Measurements from ENCODE around the gene TSKS.

Gene TSKS

DNA sequence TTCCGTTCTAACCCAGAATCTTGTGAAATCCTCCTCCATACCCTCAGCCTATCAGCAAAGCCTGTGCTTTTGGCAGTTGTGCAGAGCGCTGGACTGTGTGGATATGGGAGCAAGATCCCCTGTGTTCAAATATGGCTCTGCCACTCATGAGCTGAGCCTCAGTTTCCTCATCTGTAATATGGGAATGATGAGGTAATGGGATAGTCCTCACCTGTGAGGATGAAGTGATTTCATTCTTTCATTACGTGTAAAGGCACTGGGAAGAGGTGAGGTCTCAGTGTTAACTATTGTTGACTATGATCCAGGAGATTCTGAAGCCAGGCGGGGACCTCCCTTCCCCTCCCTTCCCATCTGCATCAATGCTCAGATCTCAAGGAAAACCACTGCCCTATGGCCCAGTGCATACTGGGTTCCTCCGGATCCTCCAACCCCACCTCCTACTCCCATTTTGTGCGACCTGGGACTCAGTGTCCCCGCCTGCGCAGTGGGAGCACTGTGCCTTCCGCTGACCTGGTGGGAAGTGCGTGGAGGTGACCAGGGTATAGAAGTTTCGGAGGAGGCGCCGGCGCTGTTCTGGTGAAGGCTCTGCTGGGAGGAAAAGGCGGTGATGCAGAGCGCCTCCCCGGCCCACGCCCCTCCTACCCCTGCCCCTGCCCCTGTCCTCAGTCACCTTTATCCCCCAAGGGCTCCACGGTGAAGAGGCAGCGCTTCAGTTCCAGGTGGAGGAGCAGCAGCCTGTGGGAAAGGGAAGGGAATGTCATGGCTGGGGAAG, 45.0 kb upstream of the TSKS start:
- TF ChIP-seq, protein P1, sequence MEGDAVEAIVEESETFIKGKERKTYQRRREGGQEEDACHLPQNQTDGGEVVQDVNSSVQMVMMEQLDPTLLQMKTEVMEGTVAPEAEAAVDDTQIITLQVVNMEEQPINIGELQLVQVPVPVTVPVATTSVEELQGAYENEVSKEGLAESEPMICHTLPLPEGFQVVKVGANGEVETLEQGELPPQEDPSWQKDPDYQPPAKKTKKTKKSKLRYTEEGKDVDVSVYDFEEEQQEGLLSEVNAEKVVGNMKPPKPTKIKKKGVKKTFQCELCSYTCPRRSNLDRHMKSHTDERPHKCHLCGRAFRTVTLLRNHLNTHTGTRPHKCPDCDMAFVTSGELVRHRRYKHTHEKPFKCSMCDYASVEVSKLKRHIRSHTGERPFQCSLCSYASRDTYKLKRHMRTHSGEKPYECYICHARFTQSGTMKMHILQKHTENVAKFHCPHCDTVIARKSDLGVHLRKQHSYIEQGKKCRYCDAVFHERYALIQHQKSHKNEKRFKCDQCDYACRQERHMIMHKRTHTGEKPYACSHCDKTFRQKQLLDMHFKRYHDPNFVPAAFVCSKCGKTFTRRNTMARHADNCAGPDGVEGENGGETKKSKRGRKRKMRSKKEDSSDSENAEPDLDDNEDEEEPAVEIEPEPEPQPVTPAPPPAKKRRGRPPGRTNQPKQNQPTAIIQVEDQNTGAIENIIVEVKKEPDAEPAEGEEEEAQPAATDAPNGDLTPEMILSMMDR (IDR thresholded peaks at IDR 0.05): no peak

DNA sequence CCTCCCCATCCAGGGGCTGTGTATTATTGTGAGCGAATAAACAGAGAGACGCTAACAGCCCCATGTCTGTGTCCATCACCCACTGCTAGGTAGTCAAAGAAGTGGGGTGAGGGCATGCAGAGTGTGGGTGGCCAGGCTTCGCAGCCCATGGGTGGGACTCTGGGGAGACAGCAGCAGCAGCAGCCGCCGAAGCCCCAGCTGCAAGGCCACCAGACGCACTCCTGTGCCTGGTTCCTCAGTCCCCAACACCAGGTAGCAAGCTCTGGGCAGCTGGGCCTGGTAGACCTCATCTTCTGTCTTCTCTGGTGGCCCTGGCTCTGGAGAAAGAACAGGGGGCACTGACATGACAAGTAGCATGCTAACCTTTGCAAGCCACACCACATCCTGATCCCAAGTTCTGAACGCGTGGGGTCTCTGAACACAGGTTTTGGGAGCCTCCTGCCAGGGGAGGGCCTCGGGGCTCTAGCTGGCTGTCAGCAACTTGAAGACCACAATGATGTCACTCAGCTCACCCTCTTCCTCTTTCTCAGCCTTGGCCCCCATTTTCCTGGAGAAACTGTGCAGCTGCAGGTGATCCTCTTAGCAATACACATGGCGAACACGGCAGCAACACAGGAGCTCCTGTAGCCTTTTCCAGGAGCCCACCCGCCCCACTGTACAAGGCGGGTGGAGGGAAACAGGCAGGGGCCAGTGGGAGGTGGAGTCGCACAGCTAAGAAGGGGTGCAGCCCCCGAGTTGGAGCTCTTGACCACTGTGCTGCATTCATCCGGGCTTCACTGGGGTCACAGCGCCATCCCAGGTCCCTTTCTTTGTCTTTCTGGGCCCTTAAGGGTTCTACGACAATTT, 44.2 kb upstream of the TSKS start:
- TF ChIP-seq, protein P1 (IDR thresholded peaks at IDR 0.05): no peak

DNA sequence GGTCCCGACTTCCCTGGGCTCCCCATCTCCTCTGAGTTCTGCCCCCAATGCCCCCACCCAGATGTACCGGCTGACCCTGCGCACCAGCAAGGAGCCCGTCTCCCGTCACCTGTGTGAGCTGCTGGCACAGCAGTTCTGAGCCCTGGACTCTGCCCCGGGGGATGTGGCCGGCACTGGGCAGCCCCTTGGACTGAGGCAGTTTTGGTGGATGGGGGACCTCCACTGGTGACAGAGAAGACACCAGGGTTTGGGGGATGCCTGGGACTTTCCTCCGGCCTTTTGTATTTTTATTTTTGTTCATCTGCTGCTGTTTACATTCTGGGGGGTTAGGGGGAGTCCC, 43.5 kb upstream of the TSKS start:
- TF ChIP-seq, protein P1 (IDR thresholded peaks at IDR 0.05): no peak

DNA sequence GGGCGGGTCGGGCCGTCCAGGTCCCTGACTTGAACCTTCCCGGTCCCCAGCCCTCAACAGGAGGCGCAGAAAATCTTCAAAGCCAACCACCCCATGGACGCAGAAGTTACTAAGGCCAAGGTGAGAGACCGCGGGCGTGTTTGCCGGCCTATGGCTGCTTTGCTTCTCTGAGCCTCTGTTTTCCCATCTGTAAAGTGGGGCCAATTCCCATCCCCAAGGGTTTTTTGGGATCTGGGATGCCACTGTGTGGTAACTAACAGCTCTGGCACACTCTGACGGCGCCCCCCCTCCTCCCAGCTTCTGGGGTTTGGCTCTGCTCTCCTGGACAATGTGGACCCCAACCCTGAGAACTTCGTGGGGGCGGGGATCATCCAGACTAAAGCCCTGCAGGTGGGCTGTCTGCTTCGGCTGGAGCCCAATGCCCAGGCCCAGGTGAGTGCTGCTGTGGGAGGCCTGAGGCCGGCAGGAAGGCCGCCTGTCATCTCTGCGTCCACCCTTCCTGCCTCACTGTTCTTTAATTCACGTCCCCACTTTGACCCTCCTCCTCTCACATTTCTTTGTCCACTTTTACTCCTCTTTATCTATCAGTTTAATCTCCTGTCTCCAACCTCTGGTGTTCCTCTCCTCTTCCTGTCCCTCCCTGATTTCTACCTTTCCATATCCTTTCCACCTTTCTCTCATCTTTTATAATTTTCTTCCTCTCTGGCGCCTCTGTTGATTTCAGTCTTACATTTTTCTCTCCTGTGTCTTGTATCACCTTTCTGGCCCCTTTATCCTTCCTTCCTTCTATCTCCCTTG, 42.9 kb upstream of the TSKS start:
- TF ChIP-seq, protein P1 (IDR thresholded peaks at IDR 0.05): no peak

DNA sequence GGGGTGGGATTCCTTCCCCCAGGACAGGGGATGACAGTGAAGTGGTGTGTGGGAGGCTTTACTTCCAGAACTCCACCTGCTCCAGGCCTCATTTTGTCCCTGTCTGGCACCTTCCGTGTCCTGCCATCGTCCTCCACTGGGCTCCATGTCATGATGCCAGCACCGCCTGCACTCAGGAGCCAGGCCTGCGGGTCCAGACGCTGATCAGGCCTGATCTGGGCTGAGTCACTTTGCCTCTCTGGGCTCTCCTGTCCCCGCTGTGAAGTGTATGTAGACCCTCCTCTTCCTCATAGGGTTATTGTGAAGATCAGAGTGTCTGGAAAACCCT, 40.4 kb upstream of the TSKS start:
- TF ChIP-seq, protein P1 (IDR thresholded peaks at IDR 0.05): no peak

DNA sequence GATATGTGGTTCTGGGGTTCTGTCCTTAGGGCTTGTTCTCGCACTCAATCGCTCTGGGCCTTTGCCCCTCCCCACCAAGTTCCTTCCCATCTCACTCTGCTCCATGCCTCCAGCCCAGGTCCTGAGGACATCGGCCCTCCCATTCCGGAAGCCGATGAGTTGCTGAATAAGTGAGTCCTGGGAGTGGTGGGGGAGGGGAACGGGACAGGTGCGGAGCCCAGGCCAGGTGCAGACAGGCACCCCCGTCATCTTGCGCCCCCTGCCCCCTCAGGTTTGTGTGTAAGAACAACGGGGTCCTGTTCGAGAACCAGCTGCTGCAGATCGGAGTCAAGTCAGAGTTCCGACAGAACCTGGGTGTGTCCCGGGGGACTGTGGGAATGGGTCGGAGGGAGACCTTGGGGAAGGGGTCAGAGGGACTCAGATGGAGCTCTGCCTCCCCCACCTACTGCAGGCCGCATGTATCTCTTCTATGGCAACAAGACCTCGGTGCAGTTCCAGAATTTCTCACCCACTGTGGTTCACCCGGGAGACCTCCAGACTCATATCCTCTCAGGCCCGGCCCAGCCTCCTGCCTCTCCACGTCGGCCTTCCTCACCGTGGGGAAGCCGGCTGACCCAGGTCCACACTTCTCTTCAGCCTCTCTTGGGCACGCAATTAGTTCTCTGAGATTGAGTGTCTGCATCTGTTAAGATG, 39.9 kb upstream of the TSKS start:
- TF ChIP-seq, protein P1 (IDR thresholded peaks at IDR 0.05): no peak
